Subcutaneous adipose tissue (tissue), 4 donors: ENCODE data around the gene PSMD8. TPM values are rescaled to one million over a fixed set of nuclear protein-coding genes. Genes with fewer than 3 reads are reported as not detected.

Source experiments
- total RNA-seq, 4 donors: library from RNA; depleted of rRNA; stranded (reverse); fragments of >200 nt; gene quantifications; one replicate each; pipeline ENCODE4 v1.1.0, GENCODE V29; 2016
- TF ChIP-seq, protein P1 (sequence below): fragments of 450-650 bp; IDR thresholded peaks from one replicate; pipeline ENCODE4 v1.5.1; 2016; ENCODE audit warnings: low read depth, mild to moderate bottlenecking, control low read depth, antibody characterized with exemption, moderate library complexity

The PSMD8 gene
- total RNA-seq, 4 donors from 2014 or later, result 242 to 452 (median 398) TPM

DNA sequence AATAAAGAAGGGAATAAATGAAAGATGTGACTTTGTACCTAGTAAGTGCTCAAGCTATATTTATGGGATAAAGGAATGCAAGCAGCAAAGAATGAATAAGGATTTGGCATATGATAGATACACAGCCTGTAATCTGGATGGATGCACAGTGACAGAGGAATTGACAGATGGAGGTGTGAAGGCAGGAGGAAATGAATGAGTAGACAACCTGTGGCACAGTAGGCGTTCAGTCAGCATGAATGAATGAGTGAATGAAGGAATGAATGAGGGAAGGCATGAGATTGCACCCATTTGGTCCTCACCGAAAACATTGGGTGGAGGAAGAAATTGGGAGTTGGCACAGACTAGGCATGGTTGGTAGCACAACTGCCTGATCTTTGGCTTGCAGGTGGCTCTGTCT, 4.8 kb upstream of the PSMD8 start:
- TF ChIP-seq, protein P1, sequence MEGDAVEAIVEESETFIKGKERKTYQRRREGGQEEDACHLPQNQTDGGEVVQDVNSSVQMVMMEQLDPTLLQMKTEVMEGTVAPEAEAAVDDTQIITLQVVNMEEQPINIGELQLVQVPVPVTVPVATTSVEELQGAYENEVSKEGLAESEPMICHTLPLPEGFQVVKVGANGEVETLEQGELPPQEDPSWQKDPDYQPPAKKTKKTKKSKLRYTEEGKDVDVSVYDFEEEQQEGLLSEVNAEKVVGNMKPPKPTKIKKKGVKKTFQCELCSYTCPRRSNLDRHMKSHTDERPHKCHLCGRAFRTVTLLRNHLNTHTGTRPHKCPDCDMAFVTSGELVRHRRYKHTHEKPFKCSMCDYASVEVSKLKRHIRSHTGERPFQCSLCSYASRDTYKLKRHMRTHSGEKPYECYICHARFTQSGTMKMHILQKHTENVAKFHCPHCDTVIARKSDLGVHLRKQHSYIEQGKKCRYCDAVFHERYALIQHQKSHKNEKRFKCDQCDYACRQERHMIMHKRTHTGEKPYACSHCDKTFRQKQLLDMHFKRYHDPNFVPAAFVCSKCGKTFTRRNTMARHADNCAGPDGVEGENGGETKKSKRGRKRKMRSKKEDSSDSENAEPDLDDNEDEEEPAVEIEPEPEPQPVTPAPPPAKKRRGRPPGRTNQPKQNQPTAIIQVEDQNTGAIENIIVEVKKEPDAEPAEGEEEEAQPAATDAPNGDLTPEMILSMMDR, result no peak

DNA sequence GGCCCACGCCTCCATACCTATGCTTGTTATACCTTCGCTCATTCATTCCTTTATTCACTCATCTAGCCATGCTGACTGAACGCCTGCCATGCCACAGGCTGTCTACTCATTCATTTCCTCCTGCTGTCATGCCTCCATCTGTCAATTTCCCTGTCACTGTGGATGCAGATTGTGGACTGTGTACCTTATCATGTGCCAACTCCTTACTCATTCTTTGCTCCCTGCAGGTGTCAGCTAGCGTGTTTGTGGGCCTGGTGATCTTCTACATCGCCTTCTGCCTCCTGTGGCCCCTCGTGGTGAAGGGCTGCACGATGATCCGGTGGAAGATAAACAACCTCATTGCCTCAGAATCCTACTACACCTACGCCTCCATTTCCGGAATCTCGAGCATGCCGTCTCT, 4.1 kb upstream of the PSMD8 start:
- TF ChIP-seq, protein P1, result no peak

DNA sequence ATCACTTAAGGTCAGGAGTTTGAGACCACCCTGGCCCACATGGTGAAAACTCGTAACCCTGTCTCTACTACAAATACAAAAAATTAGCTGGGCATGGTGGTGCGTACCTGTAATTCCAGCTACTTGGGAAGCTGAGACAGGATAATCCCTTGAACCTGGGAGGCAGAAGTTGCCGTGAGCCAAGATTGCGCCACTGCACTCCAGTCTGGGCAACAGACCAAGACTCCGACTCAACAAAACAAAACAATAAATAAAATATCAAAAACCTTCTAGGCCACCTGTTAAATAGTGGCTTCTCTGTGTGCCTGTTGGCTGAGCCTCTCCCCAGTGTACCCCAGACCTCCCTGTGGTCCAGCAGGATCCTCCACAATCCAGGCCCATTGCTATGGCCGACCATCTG, 3.3 kb upstream of the PSMD8 start:
- TF ChIP-seq, protein P1, result no peak

DNA sequence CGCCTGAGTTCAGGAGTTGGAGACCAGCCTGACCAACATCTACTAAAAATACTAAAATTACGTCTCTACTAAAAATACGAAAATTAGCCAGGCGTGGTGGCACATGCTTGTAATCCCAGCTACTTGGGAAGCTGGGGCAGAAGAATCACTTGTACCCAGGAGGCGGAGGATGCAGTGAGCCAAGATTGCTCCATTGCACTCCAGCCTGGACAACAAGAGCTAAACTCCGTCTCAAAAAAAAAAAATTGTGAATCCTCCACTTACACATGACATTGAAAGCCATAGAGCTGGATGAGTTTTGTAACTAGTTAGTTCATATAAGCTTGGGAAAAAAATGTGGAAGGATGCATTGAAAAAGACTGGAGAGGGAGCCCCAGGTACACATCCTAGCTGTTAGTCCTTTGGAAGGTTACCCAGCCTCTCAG, 452 bp upstream of the PSMD8 start:
- TF ChIP-seq, protein P1, result no peak

DNA sequence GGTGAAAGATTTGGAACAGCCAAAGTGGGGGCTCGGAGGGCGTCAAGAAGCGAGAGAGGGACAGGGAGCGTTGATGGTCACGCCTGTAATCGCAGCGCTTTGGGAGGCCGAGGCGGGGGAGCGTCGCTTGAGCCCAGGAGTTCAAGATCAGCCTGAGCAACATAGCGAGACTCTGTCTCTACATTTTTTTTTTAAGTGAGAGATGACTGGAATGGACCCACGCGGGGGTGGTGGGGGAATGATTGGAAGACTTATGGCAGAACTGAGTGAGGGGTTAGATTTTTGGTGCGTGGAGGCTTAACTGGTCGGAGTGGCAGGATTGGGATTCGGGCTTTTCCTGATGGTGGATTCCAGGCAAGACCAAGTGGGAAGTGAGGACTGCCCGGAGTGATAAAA, 725 bp downstream of the PSMD8 start:
- TF ChIP-seq, protein P1, result no peak

DNA sequence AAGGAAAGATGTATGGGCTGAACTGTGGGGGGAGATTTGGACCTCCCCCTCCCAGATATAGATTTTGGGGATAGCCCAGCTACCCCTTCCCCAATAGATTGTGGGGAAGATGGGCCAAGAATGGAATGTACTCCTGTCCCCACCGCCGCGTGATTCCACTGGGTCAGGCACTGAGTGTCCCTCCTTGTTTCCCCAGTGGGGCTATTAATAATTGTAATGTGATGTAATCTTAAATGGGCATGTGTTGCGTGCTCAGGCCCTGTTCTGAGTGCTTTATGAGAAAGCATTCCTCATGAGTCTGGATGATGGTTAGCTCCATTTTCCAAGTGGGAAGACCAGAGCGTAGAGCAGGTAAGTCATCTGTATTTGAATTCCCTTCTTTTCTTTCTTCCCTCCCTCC, 1.4 kb downstream of the PSMD8 start:
- TF ChIP-seq, protein P1, result no peak

DNA sequence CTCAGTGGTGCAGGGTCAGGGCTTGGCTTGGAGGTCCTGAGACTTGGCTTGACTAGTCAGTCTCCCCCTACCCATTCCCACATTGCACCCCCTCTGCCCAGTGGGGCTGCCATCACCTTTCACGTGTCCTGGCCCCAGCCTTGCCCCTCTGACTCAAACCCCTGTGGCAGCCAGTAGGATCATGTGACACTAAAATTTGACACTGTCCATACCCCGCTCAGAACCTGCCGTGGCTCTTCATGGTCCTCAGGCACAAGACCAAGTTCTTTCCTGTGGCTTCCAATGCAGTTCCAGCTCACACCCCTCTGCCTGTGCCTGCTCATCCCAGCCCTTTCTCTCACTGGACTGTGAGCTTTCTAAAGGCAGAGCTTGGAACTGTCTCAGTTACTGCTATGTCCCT, 2.2 kb downstream of the PSMD8 start:
- TF ChIP-seq, protein P1, result no peak
